Erythroblast (primary cell): ENCODE data around the gene THAP7.
A peak's percentile ranks its signal among the peaks of the same experiment; 100 is the strongest.

ENCODE experiments used
- DNase-seq, 2 experiments: peaks; one replicate each; lab custom pipeline; 2025; lab: John Stamatoyannopoulos, UW
- GATA1 ChIP-seq: IDR thresholded peaks from 2 replicates; pipeline ENCODE4 v1.6.1; 2011; ENCODE audit warnings: low read depth, mild to moderate bottlenecking, control low read depth, low read length, moderate library complexity
- POLR2A ChIP-seq: IDR thresholded peaks from 2 replicates; pipeline ENCODE4 v1.6.1; 2011; ENCODE audit warnings: mild to moderate bottlenecking, low read length

Gene THAP7

DNA sequence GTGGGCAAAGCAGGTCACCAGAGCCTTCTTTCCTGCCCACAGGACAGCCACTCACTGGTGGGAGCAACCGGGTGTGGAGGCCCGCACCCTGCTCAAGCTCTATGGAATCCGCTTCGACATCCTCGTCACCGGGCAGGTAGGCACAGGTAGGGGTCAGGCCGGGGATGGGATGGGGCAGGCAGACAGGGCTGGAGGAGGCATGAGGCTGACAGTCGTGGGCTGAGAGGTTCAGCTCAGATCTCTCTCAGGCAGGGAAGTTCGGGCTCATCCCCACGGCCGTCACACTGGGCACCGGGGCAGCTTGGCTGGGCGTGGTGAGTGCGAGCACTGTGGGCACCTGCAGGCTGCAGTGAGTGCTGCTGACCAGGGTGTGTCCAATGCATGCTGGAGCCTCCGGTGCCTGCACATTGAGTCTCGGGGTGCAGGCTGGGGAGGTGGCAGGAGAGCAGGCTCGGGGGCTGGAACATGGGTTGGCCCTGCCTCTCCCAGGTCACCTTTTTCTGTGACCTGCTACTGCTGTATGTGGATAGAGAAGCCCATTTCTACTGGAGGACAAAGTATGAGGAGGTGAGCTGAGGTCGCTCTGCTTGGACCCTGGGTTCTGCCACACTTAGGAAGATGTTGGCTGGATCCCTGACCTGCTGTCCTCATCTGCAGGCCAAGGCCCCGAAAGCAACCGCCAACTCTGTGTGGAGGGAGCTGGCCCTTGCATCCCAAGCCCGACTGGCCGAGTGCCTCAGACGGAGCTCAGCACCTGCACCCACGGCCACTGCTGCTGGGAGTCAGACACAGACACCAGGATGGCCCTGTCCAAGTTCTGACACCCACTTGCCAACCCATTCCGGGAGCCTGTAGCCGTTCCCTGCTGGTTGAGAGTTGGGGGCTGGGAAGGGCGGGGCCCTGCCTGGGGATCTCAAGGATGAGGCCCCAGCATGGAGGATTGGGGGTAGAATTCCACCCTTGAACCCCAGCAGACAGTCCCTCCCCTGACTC lies 24.1 kb upstream of the THAP7 start:
- DNase-seq, result no peak
- TF ChIP-seq POLR2A, result no peak
- no peak for TF ChIP-seq GATA1

DNA sequence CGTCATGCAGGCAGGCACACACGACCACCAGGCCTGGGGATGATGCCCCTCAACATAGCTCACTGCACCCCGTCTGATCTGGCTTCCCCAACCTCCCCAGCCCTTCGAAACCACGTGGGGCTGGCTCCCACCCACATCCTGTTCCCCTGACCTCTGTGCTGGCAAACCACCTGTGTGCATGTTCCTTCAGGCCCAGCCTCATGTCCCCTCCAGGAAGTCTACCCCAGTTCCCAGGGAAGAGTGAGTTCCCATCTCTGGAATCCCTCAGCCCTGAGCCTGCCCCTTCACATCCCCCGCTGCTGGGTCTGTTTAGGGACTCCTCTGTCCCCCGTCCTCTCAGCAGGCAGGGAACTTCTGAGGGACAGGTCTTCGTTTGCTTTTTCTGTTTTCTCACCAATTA lies 23.3 kb upstream of the THAP7 start:
- no peak for DNase-seq
- TF ChIP-seq POLR2A (no peak), GATA1 (no peak)

DNA sequence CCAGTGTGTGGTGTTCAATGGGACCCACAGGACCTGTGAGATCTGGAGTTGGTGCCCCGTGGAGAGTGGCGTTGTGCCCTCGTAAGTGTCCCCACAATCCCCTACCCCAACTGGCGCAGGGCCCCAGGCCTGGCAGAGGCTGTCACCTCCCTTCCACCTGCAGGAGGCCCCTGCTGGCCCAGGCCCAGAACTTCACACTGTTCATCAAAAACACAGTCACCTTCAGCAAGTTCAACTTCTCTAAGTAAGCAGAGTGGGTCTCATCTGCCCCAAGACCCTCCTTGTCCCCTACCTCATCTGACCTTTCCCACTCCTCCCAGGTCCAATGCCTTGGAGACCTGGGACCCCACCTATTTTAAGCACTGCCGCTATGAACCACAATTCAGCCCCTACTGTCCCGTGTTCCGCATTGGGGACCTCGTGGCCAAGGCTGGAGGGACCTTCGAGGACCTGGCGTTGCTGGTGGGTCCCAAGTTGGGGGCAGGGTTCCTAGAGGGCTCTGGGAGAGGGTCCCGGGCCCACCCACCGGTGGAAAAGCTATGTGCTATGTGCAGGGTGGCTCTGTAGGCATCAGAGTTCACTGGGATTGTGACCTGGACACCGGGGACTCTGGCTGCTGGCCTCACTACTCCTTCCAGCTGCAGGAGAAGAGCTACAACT lies 21.2 kb upstream of the THAP7 start:
- DNase-seq, result no peak

GRCh38 chr22:21022507-21022906 lies 20.6 kb upstream of the THAP7 start:
- DNase-seq, result no peak
- TF ChIP-seq POLR2A, result no peak
- TF ChIP-seq GATA1, result no peak

More for the DNA sequence above, 21.2 kb upstream of the THAP7 start:
- TF ChIP-seq POLR2A (no peak), GATA1 (no peak)

DNA sequence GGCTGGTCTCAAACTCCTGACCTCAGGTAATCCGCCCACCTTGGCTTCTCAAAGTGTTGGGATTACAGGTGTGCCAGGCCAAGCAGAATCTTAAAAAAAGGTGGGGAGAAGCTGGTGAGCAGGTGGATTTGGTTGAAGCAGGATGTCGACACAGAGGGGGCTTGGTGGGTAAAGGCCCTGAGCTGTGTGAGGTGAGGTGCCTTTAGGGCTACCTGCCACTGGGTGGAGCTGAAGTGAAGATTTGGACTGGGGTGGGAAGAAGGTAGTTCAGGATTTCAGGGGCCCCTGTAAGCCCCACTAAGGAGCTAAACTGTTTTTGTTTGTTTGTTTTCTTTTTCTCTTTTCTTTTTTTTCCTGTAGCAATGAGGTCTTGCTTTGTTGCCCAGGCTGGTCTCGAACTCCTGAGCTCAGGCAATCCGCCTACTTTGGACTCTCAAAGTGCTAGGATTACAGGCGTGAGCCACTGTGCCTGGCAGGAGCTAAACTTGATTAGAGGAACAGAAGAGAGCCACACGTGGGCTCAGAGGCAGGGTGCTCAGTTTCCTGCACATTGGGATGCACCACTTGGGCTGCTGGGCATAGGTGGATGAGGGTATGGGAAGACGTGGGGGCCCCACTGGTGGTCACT lies 19.0 kb upstream of the THAP7 start:
- no peak for TF ChIP-seq GATA1
- no peak for TF ChIP-seq POLR2A
- DNase-seq, result peak; percentile 16 to 31

DNA sequence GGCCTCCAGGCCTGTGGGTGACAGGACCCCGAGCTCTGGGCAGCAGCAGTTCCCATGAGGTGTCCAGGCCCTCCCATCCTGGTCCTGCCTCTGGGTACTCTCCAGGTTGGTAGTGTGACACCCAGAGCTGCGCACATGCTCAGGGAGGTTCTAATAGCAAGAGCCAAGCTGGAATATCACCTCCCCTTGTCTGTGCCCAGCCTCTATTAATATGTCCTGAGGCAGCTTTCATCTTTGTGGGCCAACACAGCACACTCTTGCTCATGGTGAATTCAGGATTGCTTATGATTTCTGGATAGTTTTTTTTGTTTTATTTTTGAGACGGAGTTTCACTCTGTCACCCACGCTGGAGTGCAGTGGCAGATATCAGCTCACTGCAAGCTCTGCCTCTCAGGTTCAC lies 16.4 kb upstream of the THAP7 start:
- DNase-seq, result no peak
- TF ChIP-seq POLR2A (no peak), GATA1 (no peak)

GRCh38 chr22:21016644-21017420 lies 14.9 kb upstream of the THAP7 start:
- DNase-seq, result no peak
- TF ChIP-seq GATA1 (no peak), POLR2A (no peak)

- DNase-seq, result no peak
- no peak for TF ChIP-seq GATA1
- TF ChIP-seq POLR2A, result no peak
Measured at GRCh38 chr22:21015466-21016006, 13.6 kb upstream of the THAP7 start.

DNA sequence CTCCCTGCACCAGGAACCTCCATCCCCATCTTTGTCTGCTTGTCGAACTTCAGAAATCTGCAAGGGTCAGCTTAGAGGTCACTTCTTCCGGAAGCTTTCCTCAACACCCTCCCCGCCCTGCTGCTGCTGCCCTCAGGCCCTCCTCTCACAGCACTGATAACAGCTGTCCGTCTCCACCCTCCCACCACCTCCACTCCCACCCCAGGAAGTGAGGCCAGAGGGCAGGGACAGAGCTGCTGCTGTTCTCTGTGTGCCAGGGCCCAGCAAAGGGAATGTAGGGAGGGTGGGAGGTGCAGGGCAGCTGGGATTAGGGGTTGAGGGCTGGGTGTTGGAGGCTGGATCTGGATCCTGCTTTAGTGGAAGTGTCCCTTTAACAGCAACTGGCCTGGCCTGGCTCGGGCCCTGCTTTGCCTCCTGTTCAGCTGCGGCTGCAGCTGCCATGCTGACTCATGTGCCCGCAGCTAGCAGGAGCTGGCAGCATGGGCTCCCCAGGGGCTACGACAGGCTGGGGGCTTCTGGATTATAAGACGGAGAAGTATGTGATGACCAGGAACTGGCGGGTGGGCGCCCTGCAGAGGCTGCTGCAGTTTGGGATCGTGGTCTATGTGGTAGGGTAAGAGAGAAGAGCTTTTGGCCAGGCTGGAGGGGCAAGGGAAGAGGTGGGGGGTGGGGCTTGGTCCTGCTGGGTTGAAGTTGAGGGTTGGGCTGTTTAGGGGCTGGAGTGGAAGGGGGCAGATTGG lies 13.0 kb upstream of the THAP7 start, which contains the start of gene P2RX6:
P2RX6 (plus strand) TSS at position 440 of the 740 bp plus-strand sequence; CDS start at position 450, 10 bp downstream.
- TF ChIP-seq POLR2A (peak; percentile 37), GATA1 (no peak)
- DNase-seq, result peak; percentile 81 to 86

GRCh38 chr22:21014202-21014725 lies 12.3 kb upstream of the THAP7 start:
- TF ChIP-seq POLR2A, result no peak
- TF ChIP-seq GATA1, result no peak
- peak; percentile 91 to 93 for DNase-seq

GRCh38 chr22:21013657-21014201 lies 11.8 kb upstream of the THAP7 start:
- no peak for DNase-seq
- TF ChIP-seq GATA1, result no peak
